Adrenal gland (tissue), 5 donors: ENCODE data around the gene SHISAL1.

Source experiments
- CTCF ChIP-seq, 6 experiments: fragments of 450-650 bp in 4 of 6; fragments of 200-600 bp in 2 of 6; sonication (generic) in 1 of 6; IDR thresholded peaks; 1 replicate in 5 of 6; 2 replicates in 1 of 6; pipeline versions ENCODE4 v1.5.1 to v1.8.0; 2016 to 2021; ENCODE audit warnings: antibody characterized with exemption in 6 of 6, mild to moderate bottlenecking in 2 of 6, moderate library complexity in 1 of 6
- POLR2A ChIP-seq, 2 donors: fragments of 450-650 bp; IDR thresholded peaks; one replicate each; pipeline ENCODE4 v1.6.1; 2017; ENCODE audit warnings: antibody characterized with exemption in 2 of 2, mild to moderate bottlenecking in 2 of 2, moderate library complexity in 1 of 2
- donor health status: DM: no; HTN: no; CAD: no.

DNA sequence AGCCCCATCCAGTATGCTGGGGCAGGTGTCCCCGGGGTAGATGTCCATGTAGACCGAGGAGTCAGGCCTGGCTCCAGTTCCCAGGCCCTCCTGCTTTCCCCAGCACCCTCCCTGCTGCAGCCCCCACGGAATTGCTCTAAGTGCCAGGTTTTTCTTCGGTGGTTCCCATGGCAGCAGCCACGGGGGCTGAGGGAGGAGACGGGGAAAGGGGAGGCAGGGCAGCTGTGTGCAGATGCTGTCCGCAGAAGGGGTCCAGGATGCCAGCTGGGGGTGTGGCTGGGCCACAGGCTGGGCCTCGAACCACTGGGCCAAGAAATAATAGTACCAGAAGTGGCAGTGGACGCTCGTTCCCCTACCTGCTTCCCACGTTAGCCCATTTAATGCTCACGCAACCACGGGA is 25.0 kb downstream of the SHISAL1 start:
- no peak for TF ChIP-seq CTCF (IDR thresholded peaks at IDR 0.05)
- TF ChIP-seq POLR2A (IDR thresholded peaks at IDR 0.05) = no peak
